ENCODE results near the gene WNT10A. TPM values are rescaled to one million over a fixed set of nuclear protein-coding genes. Genes with fewer than 3 reads are reported as not detected.

WNT10A gene
- total and polyA plus RNA-seq, 10 donors = 1.5 to 7.9 (median 2.3) TPM

GRCh38 chr2:218879776-218880101 is 913 bp upstream of the WNT10A start:
- Histone ChIP-seq H3K4me3 (peak overlapping the region in 7 of 8 donors; percentile 30 to 72 (median 37)), H3K4me1 (peaks cover 16 to 86% (median 70%) of the 10 kb centered on the region in 6 donors), H3K27ac (peak overlapping the region in 7 of 8 donors; percentile 61 to 93 (median 79)), H3K27me3 (replicated peaks in 1 of 7) (peaks cover 0 to 99% (median 24%) of the 10 kb centered on the region in 7 donors), H3K9me3 (no peaks in the 10 kb centered on the region), H3K36me3 (no peaks in the 10 kb centered on the region)
- no peak for DNase-seq
- intact Hi-C loops (cut with DNase I; ENCODE audit: low total_unique reads) = no loop called here
- TF ChIP-seq POLR2AphosphoS5 (IDR thresholded peaks at IDR 0.05) (no peak), CTCF (IDR thresholded peaks at IDR 0.05 in 8 of 11, conservative IDR thresholded peaks at IDR 0.05 in 3 of 11) (no peak), POLR2A (IDR thresholded peaks at IDR 0.05) (no peak)
- WGBS, 5 donors = 6 to 14% (median 8%) methylated on average over 10 to 11 of the region's 11 CpGs

- peak overlapping the region; percentile 6 to 93 (median 78) for H3K27ac ChIP-seq
- peak; percentile 75 for DNase-seq
- no peak for TF ChIP-seq POLR2A (IDR thresholded peaks at IDR 0.05)
- no peak for TF ChIP-seq CTCF (IDR thresholded peaks at IDR 0.05 in 8 of 11, conservative IDR thresholded peaks at IDR 0.05 in 3 of 11)
- no peak for TF ChIP-seq POLR2AphosphoS5 (IDR thresholded peaks at IDR 0.05)
- peaks cover 16 to 97% (median 78%) of the 10 kb centered on the region in 6 donors for H3K4me1 ChIP-seq
- intact Hi-C loops (cut with DNase I; ENCODE audit: low total_unique reads) = no loop called here
- 13 to 44% (median 16%) methylated on average over 3 to 24 of the region's 24 CpGs for WGBS, 5 donors
- H3K9me3 ChIP-seq = no peaks in the 10 kb centered on the region
- H3K27me3 ChIP-seq (replicated peaks in 1 of 7) = peaks cover 0 to 92% (median 24%) of the 10 kb centered on the region in 7 donors
- H3K4me3 ChIP-seq = peak overlapping the region; percentile 25 to 72 (median 36)
- no peaks in the 10 kb centered on the region for H3K36me3 ChIP-seq
Measured at GRCh38 chr2:218880859-218881594, 375 bp downstream of the WNT10A start.

- Histone ChIP-seq H3K9me3 (no peaks in the 10 kb centered on the region), H3K27ac (peak overlapping the region in 1 of 8 donors; percentile 93), H3K4me1 (peaks cover 18 to 98% (median 82%) of the 10 kb centered on the region in 6 donors), H3K36me3 (no peaks in the 10 kb centered on the region), H3K4me3 (peak overlapping the region in 1 of 8 donors; percentile 72), H3K27me3 (replicated peaks in 1 of 7) (peaks cover 0 to 85% (median 24%) of the 10 kb centered on the region in 7 donors)
- intact Hi-C loops (cut with DNase I; ENCODE audit: low total_unique reads) = no loop called here
- WGBS, 5 donors = 71 to 77% (median 72%) methylated on average over 11 to 13 of the region's 13 CpGs
- DNase-seq = peak; percentile 74
- no peak for TF ChIP-seq POLR2A (IDR thresholded peaks at IDR 0.05)
Measured at GRCh38 chr2:218881744-218882460, 1.2 kb downstream of the WNT10A start.

- H3K4me1 ChIP-seq = peaks cover 16 to 98% (median 80%) of the 10 kb centered on the region in 6 donors
- TF ChIP-seq POLR2A (IDR thresholded peaks at IDR 0.05) (no peak), POLR2AphosphoS5 (IDR thresholded peaks at IDR 0.05) (no peak), CTCF (IDR thresholded peaks at IDR 0.05 in 8 of 11, conservative IDR thresholded peaks at IDR 0.05 in 3 of 11) (no peak)
- WGBS, 5 donors = 53 to 89% (median 70%) methylated on average over 1 of the region's 1 CpG
- DNase-seq = no peak
- no peaks in the 10 kb centered on the region for H3K9me3 ChIP-seq
- H3K27ac ChIP-seq = peak overlapping the region in 1 of 8 donors; percentile 93
- H3K36me3 ChIP-seq = no peaks in the 10 kb centered on the region
- H3K4me3 ChIP-seq = no peak overlapping the region
- intact Hi-C loops (cut with DNase I; ENCODE audit: low total_unique reads) = no loop called here
- peaks cover 0 to 80% (median 24%) of the 10 kb centered on the region in 7 donors for H3K27me3 ChIP-seq (replicated peaks in 1 of 7)
Measured at GRCh38 chr2:218882461-218882816, 1.8 kb downstream of the WNT10A start.
